HG02884 (cell line): ENCODE data around the gene ADAM30.

ENCODE experiments used
- ATAC-seq: cut with Tn5 transposase; IDR thresholded peaks from one replicate; pipeline ENCODE4 v1.9.1; 2021; ENCODE audit warnings: mild to moderate bottlenecking, moderate library complexity; ENCODE audit not compliant: unreplicated experiment

ADAM30 gene

GRCh38 chr1:119896303-119896702, at the start of gene ADAM30:
Gene ADAM30, minus strand, starts transcription at chr1:119896515. Its CDS starts 179 bp downstream, at chr1:119896336.
- ATAC-seq, result no peak

DNA sequence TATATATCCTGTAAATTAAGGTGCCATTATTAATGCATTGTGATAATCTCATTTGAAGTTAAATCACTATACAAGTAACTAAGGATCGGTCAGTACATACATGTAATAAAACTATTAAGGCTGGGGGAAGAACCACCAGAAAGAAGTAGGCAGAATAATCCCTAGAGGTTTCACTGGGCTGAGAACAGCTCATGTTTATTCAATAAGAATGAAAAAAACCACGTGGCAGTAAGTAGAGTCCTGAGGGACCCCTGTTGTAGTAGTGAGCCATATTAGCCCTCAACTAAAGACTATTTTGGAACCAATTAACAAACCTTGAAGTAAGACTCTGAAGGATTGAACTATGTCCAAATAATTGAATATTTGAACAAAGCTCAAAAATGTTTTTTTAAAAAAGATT, 46.9 kb upstream of the ADAM30 start:
- ATAC-seq, result no peak

DNA sequence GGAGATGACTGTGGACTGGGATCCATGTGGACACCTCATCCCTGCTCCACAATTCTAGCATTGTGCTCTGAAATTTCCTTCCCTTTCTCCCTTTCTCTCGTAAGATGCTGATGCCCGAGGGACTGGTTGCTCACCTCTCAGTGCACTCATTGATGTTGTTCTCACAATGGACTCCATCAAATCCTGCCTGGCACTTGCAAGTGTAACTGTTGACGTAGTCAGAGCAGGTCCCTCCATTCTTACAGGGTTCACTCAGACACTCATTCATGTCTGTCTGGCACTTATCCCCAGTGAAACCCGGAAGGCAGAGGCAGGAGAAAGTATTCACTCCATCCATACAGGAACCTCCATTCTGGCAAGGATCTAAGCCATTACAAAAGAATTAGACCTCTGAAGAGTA, 45.1 kb upstream of the ADAM30 start:
- ATAC-seq, result no peak

DNA sequence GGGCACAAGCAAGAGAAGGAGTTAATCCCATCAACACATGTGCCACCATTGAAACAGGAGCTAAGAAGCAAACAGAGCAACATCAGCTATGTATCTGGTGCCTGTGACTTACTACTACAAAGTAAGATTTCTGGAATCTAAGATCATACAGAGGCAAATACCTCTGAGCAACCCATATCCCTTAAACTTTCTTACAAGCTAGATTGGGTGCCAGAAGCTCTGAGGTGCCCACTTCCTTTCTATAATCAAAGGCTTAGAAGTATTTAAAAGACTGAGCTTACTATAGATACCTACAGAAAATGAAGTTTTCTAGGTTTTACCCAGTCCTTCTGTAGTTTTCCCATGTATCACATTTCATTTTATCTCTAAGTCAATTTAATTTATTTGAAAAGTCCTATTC, 44.4 kb upstream of the ADAM30 start:
- no peak for ATAC-seq

DNA sequence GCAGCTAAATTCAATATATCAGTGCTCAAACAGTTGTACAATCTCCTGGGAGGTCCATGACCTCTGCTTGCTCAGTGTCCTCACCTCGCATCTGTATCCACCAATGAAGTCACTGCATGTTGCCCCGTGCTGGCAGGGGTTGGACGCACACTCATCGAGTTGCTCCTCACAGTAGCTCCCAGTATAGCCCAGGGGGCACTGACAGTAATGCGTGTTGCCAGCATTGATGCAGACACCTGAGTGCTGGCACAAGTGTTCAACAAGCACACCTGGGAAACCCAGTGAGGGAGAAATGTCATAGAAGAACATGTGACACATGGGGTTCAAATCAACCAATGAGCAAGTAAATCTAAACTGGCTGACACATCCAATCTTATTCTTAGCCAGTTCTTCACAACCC, 40.9 kb upstream of the ADAM30 start:
- no peak for ATAC-seq

DNA sequence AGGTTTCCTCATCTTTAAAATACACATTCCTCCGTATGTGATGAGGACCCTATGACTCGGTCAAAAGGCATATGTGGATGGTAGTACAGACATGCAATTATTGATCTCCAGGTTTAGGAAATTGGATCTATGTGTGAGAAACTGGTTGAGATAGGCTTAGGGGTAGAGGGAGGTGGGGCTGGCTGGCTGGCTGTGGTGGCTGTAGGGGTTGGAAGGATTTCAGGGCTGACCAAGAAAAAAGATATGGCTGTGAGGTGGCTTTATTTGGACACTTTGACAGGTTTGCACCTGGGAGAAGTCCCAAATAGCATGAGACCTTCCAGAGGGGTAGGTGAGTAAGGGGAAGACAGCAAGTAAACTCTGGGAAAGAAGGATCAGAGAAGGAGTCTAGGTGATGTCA, 39.6 kb upstream of the ADAM30 start:
- no peak for ATAC-seq

DNA sequence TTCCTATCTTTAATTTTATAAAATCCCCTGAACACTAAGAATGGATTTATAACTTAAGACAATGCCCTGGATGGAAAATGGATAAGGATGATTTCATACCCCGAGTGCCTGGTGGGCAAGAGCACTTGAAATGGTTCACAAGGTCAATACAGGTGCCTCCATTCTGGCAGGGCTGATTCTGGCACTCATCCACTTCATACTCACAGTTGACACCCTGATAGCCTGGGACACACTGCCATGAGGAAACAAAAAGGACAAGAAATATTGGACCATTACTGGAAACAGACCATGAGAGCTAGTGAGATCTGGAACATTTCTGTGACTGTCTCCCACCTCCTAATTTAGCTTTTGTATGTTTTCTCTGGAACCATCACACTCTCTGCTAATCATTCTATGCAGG, 39.1 kb upstream of the ADAM30 start:
- ATAC-seq, result no peak

DNA sequence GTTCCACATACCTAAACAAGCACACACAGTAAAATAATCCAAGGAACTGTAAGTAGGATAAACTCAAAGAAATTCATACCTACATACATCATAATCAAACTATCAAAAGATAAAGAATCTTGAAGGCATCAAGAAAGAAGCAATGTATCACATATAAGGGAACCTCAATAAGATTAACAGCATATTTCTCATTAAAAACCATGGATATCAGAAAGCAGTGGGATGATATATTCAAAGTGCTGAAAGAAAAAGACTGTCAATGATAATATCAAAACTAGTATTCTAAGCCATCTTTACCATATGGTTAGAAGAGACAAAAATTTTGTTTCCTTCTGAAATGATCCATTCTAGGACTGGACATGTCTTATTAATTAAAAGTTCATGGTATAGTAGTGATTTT, 37.1 kb upstream of the ADAM30 start:
- ATAC-seq, result no peak

GRCh38 chr1:119929643-119930315, 33.5 kb upstream of the ADAM30 start:
- ATAC-seq, result no peak

GRCh38 chr1:119926553-119926952, 30.2 kb upstream of the ADAM30 start:
- no peak for ATAC-seq

DNA sequence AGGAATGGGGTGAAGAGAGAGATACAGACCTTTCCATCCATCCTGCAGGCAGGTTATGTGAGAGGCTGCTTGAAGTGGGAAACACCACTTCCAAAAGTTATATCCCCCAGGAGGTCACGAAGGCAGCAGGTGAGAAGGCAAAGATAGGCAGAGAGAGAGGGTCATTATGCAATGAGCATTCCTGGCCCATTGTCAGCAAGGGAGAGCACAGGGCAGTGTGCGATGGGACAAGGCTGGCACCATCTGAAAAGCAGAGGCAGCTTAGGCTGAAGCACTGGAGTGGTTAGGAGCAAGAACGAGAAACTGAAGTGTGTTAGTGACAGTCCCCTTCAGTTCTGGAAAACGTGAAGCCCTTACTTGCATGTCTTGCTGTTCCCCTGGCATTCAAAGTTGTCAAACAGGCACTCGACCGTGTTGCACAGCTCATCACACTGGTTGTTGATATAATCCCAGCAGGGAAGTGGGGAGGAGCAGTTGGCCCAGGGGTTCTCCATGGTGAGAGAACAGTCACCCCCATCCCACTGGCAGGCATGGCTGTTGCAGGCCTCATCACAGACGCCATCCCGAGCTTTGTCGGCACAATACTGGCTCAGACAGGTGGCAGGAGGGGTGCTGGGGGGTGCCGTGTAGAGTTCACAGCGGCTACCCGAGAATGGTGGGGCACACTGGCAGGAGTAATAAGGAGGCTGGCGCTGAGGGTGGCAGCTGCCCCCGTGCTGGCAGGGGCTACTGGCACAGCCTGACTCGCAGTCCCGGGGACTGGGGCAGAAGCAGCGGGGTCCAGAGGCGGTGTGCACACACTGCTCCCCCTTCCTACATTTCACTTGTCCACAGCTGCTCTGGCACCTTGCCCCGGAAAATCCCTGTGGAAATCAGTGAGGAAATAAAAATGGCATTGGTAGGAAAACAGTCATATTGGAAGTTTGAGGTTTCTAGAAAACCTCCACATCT, 28.9 kb upstream of the ADAM30 start:
- ATAC-seq, result no peak

DNA sequence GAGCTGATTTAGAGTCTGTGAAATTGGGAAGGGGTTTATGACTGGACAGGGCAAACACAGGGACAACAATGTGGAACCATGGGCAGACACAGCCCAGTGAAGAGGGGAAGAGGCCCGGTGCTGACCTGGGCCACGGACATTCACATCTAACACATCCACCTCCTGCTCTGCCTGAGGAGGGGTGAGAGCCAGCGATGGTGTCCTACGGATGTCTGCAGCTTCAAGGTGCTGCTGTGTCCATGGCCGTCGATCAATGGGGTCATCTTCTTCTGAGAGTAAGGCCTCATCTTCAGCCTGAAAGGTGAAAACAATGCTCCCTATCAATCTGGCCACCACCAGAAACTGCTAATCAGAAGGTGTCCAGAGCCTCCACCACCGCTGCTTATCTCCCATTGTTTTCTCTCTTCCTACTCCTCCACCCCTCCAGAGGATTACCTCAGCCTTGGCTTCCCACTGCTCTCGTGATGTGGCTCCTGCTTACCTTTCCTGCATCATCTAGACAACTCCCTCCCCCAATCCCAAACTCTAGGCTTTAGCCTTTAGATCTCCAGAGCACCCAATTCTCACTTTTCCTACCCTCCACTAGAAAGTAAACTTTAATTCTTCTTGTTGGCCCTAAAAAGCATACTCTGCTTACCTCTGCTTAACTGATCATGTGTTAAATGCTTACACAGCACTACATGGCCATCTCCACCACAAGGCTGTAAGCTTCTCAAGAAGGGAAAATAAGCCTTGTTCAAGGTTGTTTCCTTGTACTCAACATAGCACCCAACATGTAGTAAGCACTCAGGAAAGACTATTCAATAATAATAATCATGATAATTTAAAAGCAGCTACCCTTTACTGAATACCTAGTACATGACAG, 24.0 kb upstream of the ADAM30 start:
- ATAC-seq, result no peak

DNA sequence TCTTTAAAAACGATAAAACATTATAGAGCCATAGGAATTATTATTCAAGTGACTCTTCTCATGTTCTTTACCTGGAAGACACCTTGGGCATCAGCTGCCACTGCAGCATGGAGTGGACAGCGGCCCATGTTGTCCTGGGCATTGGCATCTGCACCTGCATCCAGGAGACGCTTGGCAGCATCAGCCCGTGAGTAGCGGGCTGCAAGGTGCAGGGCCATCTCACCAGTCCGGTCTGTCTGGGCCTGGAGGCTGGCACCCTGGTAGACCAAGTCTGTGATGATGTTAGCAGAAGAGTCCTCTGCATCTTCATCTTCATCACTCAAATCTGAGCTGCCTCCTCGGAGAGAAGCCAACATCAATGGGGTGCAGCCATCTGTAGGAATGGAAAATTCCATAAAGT, 22.9 kb upstream of the ADAM30 start:
- no peak for ATAC-seq

- no peak for ATAC-seq
Observed at GRCh38 chr1:119918301-119918700, 22.0 kb upstream of the ADAM30 start.

DNA sequence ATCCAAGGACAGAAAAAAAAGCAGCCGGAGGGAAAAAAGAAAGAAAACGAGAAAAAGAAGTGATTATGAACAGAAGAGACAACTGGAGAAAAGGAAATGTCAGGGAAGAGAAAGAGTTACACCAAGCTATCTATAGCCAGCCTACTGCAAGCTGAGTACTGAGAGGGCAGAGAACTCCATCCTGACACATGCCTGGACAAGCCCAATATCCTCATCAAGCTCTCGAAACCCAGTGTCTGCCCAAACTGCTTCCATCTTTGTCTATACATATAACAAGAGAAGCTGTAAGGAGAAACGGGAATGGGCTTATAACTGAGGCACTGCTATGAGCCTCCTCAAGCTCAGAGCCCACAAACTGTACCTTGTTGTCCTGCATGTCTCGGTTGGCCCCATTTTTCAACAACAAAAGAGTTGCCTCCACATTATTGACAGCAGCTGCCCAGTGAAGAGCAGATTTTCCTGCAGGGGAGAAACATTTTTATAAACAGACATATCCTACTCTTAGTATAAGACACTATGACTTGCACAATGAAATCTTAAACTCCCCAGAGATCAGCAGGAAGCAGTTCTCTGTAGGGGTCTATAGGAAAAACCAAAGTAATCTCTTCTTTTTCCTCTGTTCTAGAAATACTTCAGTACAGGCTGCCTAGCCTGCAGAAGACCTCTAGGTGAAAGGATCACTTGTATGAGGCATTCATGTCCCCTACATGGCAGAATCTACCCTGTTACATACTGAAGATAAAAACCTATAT, 21.2 kb upstream of the ADAM30 start:
- ATAC-seq, result no peak

- ATAC-seq, result no peak
Observed at GRCh38 chr1:119915517-119915916, 19.2 kb upstream of the ADAM30 start.

DNA sequence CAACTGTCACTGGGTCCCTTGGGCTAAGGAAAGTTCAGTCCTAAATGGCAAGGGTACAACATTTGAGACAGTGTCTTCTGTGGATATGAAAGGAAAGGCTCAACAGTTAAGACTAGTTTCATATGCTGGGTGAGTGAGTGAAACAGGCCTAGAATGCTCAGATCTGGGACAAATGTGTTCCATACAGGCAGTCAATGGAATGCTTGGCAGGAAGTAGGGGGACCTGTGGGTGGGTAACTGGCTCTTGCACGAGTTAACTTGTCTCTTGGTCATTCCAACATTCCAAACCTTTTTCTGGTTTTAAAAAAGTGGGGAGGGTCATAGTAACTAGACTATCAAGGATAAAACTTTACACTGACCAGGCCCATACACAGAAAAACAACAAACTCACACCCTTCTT, 17.8 kb upstream of the ADAM30 start:
- no peak for ATAC-seq

GRCh38 chr1:119912963-119913362, 16.6 kb upstream of the ADAM30 start:
- ATAC-seq, result no peak

- ATAC-seq, result no peak
Observed at GRCh38 chr1:119911775-119912174, 15.5 kb upstream of the ADAM30 start.

DNA sequence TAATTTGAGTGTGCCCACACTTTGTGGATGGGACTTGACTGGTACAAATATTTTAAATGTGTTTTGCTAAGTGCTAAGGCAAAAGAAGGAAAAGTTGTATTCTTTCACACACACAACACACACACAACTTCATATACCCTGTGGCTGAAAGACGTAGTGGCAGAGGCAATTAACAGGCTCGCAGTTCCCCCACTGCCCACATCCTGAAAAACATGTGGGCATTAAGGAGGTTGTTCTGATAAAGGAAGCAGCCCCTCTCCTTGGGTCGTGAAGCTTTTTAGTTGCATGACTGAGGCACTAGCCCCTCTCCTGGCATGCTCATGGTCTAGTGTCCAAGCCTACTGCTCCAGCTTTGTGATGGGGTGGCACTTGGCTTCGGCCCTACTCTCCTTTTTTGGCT, 14.3 kb upstream of the ADAM30 start:
- ATAC-seq, result no peak
